ENCODE data around the gene CD72.

Gene CD72

GRCh38 chr9:35636135-35636876 is 18.1 kb upstream of the CD72 start:
- ChIA-PET POLR2A (no interaction called here), CTCF (no interaction called here)
- TF ChIP-seq, protein P1, sequence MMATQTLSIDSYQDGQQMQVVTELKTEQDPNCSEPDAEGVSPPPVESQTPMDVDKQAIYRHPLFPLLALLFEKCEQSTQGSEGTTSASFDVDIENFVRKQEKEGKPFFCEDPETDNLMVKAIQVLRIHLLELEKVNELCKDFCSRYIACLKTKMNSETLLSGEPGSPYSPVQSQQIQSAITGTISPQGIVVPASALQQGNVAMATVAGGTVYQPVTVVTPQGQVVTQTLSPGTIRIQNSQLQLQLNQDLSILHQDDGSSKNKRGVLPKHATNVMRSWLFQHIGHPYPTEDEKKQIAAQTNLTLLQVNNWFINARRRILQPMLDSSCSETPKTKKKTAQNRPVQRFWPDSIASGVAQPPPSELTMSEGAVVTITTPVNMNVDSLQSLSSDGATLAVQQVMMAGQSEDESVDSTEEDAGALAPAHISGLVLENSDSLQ (IDR thresholded peaks at IDR 0.05): no peak
- TF ChIP-seq HDGF (IDR thresholded peaks at IDR 0.05; ENCODE audit: borderline replicate concordance): no peak
- no peak for TF ChIP-seq FOXM1 (IDR thresholded peaks at IDR 0.05; ENCODE audit: borderline replicate concordance)
- TF ChIP-seq FOXA1 (IDR thresholded peaks at IDR 0.05): no peak
- no peak for TF ChIP-seq BHLHE40 (IDR thresholded peaks at IDR 0.05; ENCODE audit: borderline replicate concordance)
- no peak for TF ChIP-seq NFRKB (IDR thresholded peaks at IDR 0.05)
- no peak for TF ChIP-seq SUZ12 (IDR thresholded peaks at IDR 0.05)
- no peak for TF ChIP-seq CTBP1 (IDR thresholded peaks at IDR 0.05; ENCODE audit: borderline replicate concordance)
- TF ChIP-seq SP1 (IDR thresholded peaks at IDR 0.05): no peak
- TF ChIP-seq FOXK2 (IDR thresholded peaks at IDR 0.05): no peak
- no peak for DNase-seq (ENCODE audit: extremely low spot score)

DNA sequence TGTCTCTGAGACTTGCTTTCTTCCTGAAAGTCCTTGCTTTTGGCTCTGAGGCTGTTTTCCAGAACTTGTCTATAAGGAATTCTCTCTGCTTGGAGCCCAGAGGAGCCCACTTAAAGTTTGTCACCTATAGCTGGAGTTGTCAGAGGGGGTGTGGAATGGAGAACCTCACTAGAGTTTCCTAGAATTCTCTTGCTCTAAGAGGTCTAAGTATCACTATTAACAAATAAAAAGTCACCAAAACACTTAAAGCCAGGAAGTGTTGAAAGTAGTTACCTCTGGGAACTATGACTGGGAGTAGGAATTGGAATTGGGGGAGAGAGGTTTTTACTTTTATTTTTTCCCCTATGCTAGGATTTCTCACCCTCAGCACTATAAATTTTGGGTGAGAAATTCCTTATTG is 17.5 kb upstream of the CD72 start:
- no peak for DNase-seq (ENCODE audit: extremely low spot score)
- POLR2A ChIA-PET: no interaction called here
- TF ChIP-seq ZNF384 (IDR thresholded peaks at IDR 0.05) (no peak), SP1 (IDR thresholded peaks at IDR 0.05) (no peak), HDGF (IDR thresholded peaks at IDR 0.05; ENCODE audit: borderline replicate concordance) (no peak), LEF1 (IDR thresholded peaks at IDR 0.05; ENCODE audit: borderline replicate concordance) (no peak), FOXM1 (IDR thresholded peaks at IDR 0.05; ENCODE audit: borderline replicate concordance) (no peak), CTBP1 (IDR thresholded peaks at IDR 0.05; ENCODE audit: borderline replicate concordance) (no peak), L3MBTL2 (conservative IDR thresholded peaks at IDR 0.05) (no peak), FOXK2 (IDR thresholded peaks at IDR 0.05) (no peak)
- TF ChIP-seq, protein P1 (IDR thresholded peaks at IDR 0.05): no peak
- CTCF ChIA-PET: interaction anchor here (0.7 kb wide), 1 partner anchor 640 kb away, joined by 3 read pairs; no protein-coding TSS in a partner anchor

DNA sequence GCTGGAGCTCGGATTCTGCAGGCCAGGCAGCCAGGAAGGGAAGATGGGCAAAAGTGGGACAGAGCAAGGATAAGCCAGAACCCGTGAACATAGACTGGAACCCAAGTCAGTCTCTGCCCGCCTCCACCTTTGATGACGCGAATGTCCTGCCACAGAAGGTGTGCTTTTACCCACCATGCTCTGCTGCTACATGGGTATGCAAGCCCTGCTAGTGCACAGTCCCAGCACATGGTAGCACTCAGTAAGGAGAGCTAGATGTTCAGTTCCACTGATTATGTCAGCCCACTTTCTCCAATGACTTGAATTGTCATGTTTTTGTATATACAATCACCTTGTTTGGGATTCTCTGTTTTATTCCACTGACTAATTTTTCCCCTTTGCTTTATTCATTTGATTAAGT is 11.4 kb upstream of the CD72 start:
- POLR2A ChIA-PET: no interaction called here
- no peak for DNase-seq (ENCODE audit: extremely low spot score)
- CTCF ChIA-PET: interaction anchor here (0.6 to 1.0 kb wide), 2 partner anchors 18 to 50 kb away, joined by 3 to 4 read pairs; no protein-coding TSS in a partner anchor
- TF ChIP-seq SUZ12 (IDR thresholded peaks at IDR 0.05) (no peak), ZNF384 (IDR thresholded peaks at IDR 0.05) (no peak), ELF4 (IDR thresholded peaks at IDR 0.05) (no peak), ARNT (IDR thresholded peaks at IDR 0.05) (no peak), HDGF (IDR thresholded peaks at IDR 0.05; ENCODE audit: borderline replicate concordance) (no peak), L3MBTL2 (conservative IDR thresholded peaks at IDR 0.05) (no peak), CTBP1 (IDR thresholded peaks at IDR 0.05; ENCODE audit: borderline replicate concordance) (no peak), FOXM1 (IDR thresholded peaks at IDR 0.05; ENCODE audit: borderline replicate concordance) (no peak), NFRKB (IDR thresholded peaks at IDR 0.05) (no peak), BHLHE40 (IDR thresholded peaks at IDR 0.05; ENCODE audit: borderline replicate concordance) (no peak), TARDBP (IDR thresholded peaks at IDR 0.05) (no peak), FOXA1 (IDR thresholded peaks at IDR 0.05) (no peak), FOXK2 (IDR thresholded peaks at IDR 0.05) (no peak), SP1 (IDR thresholded peaks at IDR 0.05) (no peak), LEF1 (IDR thresholded peaks at IDR 0.05; ENCODE audit: borderline replicate concordance) (no peak)
- TF ChIP-seq, protein P1 (IDR thresholded peaks at IDR 0.05): no peak

- ChIA-PET POLR2A (interaction anchor here (1.2 kb wide), 1 partner anchor 18 kb away, joined by 3 read pairs; no protein-coding TSS in a partner anchor), CTCF (interaction anchor here (1.0 kb wide), 1 partner anchor 17 kb away, joined by 4 read pairs; no protein-coding TSS in a partner anchor)
- TF ChIP-seq, protein P1 (IDR thresholded peaks at IDR 0.05): no peak
- no peak for TF ChIP-seq TARDBP (IDR thresholded peaks at IDR 0.05)
- no peak for TF ChIP-seq HDGF (IDR thresholded peaks at IDR 0.05; ENCODE audit: borderline replicate concordance)
- no peak for TF ChIP-seq SUZ12 (IDR thresholded peaks at IDR 0.05)
- no peak for TF ChIP-seq LEF1 (IDR thresholded peaks at IDR 0.05; ENCODE audit: borderline replicate concordance)
- no peak for TF ChIP-seq SP1 (IDR thresholded peaks at IDR 0.05)
- TF ChIP-seq ELF4 (IDR thresholded peaks at IDR 0.05): no peak
- TF ChIP-seq FOXM1 (IDR thresholded peaks at IDR 0.05; ENCODE audit: borderline replicate concordance): no peak
- TF ChIP-seq ZNF384 (IDR thresholded peaks at IDR 0.05): no peak
- no peak for TF ChIP-seq BHLHE40 (IDR thresholded peaks at IDR 0.05; ENCODE audit: borderline replicate concordance)
- TF ChIP-seq L3MBTL2 (conservative IDR thresholded peaks at IDR 0.05): no peak
- no peak for TF ChIP-seq NFRKB (IDR thresholded peaks at IDR 0.05)
- no peak for TF ChIP-seq FOXK2 (IDR thresholded peaks at IDR 0.05)
- no peak for TF ChIP-seq FOXA1 (IDR thresholded peaks at IDR 0.05)
- no peak for TF ChIP-seq ARNT (IDR thresholded peaks at IDR 0.05)
- no peak for DNase-seq (ENCODE audit: extremely low spot score)
These were observed 10.3 kb upstream of the CD72 start for GRCh38 chr9:35628389-35628991.

- ChIA-PET CTCF (no interaction called here), POLR2A (no interaction called here)
- no peak for TF ChIP-seq ELF4 (IDR thresholded peaks at IDR 0.05)
- no peak for TF ChIP-seq ARNT (IDR thresholded peaks at IDR 0.05)
- TF ChIP-seq, protein P1 (IDR thresholded peaks at IDR 0.05): no peak
- TF ChIP-seq NFRKB (IDR thresholded peaks at IDR 0.05): no peak
- no peak for TF ChIP-seq FOXA1 (IDR thresholded peaks at IDR 0.05)
- TF ChIP-seq SP1 (IDR thresholded peaks at IDR 0.05): no peak
- TF ChIP-seq ZNF384 (IDR thresholded peaks at IDR 0.05): no peak
- TF ChIP-seq L3MBTL2 (conservative IDR thresholded peaks at IDR 0.05): no peak
- no peak for TF ChIP-seq BHLHE40 (IDR thresholded peaks at IDR 0.05; ENCODE audit: borderline replicate concordance)
- TF ChIP-seq FOXM1 (IDR thresholded peaks at IDR 0.05; ENCODE audit: borderline replicate concordance): no peak
- no peak for TF ChIP-seq SUZ12 (IDR thresholded peaks at IDR 0.05)
- TF ChIP-seq HDGF (IDR thresholded peaks at IDR 0.05; ENCODE audit: borderline replicate concordance): no peak
- TF ChIP-seq TARDBP (IDR thresholded peaks at IDR 0.05): no peak
- TF ChIP-seq LEF1 (IDR thresholded peaks at IDR 0.05; ENCODE audit: borderline replicate concordance): no peak
- no peak for TF ChIP-seq FOXK2 (IDR thresholded peaks at IDR 0.05)
- no peak for TF ChIP-seq CTBP1 (IDR thresholded peaks at IDR 0.05; ENCODE audit: borderline replicate concordance)
- no peak for DNase-seq (ENCODE audit: extremely low spot score)
These were observed 9.4 kb upstream of the CD72 start for GRCh38 chr9:35627575-35627974.

Measured in HEK293T (cell line).